Measurements from ENCODE around the gene GBP2.

Gene GBP2

DNA sequence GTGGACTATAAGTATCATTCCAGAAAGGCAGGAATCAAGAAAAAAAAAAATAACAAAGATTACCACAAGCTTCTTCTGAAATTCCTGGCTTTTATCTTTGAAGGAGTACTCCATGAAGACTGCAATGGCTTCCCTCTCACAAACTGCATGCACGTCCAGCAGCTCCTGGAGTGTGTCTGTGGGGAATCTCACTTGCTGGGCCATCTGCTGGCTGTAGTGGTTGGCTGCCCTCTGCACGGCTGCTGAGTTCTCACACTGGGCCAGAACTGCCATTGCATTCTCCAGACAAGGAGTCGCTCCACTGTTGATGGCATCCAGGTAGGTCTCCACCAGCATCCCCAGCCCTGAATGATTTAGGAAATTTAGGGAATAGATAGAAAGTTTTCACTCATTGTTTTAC lies 23.3 kb upstream of the GBP2 start:
- Histone ChIP-seq H3K4me3 (replicated peaks; ENCODE audit: low read depth, low read length) (no peak overlapping the region), H3K36me3 (ENCODE audit: control insufficient read depth, insufficient read depth, low read length) (no peaks in the 10 kb centered on the region)
- no peak for DNase-seq (ENCODE audit: extremely low read depth, insufficient read length)

DNA sequence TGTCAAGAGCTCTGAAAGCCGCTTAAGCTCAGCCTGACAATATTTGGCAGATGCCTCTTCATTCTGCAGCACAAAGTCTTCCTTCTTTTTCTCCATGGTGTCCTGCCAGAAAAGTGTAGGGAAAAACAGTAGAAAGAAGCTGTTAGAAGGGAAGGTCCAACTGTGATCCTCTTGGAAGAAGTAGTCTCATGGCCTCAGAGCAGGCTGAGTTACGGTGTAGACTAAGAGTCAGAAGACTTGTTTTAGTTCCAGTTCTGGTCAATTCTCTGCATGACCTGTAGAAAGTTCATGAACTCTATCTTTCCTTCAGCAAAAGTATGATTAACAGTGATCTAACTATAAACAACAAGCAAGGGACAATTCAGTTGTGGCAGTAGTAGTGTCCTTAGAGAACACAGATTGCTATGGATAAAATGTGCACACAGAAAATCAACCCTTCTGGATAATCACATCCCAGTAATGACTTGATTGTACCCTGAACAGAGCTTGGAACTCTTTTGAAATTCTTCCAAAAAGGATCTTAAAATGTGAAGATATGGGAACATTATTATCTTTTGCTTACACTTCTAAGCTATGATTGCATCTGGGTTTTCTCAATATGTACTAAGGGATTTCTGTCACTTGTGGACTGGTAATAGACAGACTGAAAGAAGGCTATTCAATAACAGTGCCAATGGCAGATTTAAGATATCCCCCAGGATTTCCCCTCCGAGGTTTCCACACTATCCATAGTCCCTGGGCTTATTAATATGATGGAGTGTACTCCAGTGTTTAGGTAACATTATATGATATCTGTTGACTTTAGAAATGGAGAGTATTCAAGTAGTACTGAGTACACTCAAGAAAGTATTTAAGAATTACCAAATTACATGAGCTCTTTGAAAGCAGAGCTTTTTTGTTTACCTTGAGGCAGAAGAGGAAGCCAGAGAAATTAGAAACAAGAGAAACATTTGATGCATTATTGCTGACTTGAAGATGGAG lies 22.1 kb upstream of the GBP2 start:
- Histone ChIP-seq H3K4me3 (replicated peaks; ENCODE audit: low read depth, low read length) (no peak overlapping the region), H3K36me3 (ENCODE audit: control insufficient read depth, insufficient read depth, low read length) (no peaks in the 10 kb centered on the region), H3K27me3 (replicated peaks; ENCODE audit: control insufficient read depth, insufficient read depth, low read length) (no peaks in the 10 kb centered on the region)
- DNase-seq (ENCODE audit: extremely low read depth, insufficient read length), result no peak
- TF ChIP-seq, protein P1, sequence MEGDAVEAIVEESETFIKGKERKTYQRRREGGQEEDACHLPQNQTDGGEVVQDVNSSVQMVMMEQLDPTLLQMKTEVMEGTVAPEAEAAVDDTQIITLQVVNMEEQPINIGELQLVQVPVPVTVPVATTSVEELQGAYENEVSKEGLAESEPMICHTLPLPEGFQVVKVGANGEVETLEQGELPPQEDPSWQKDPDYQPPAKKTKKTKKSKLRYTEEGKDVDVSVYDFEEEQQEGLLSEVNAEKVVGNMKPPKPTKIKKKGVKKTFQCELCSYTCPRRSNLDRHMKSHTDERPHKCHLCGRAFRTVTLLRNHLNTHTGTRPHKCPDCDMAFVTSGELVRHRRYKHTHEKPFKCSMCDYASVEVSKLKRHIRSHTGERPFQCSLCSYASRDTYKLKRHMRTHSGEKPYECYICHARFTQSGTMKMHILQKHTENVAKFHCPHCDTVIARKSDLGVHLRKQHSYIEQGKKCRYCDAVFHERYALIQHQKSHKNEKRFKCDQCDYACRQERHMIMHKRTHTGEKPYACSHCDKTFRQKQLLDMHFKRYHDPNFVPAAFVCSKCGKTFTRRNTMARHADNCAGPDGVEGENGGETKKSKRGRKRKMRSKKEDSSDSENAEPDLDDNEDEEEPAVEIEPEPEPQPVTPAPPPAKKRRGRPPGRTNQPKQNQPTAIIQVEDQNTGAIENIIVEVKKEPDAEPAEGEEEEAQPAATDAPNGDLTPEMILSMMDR (IDR thresholded peaks at IDR 0.05; ENCODE audit: insufficient read depth, low read length, poor library complexity, severe bottlenecking), result no peak

More for the DNA sequence above, 23.3 kb upstream of the GBP2 start:
- H3K27me3 ChIP-seq (replicated peaks; ENCODE audit: control insufficient read depth, insufficient read depth, low read length), result no peaks in the 10 kb centered on the region
- TF ChIP-seq, protein P1 (IDR thresholded peaks at IDR 0.05; ENCODE audit: insufficient read depth, low read length, poor library complexity, severe bottlenecking), result no peak

DNA sequence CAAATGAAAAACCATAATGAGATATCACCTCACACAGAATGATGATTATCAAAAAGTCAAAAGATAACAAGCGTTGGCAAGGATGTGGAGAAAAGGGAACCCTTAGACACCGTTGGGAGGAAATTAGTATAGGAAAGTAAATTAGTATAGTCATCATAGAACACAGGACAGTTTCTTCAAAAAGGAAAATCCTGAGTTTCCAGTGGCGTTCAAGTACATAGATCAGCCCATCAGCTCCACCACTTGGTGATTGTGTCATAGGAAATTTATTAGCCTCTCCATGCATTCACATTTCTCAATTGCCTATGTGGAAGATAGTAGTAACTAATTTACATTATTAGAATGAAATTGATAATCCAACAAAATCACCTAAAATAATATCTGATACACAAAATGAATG lies 20.8 kb upstream of the GBP2 start:
- no peaks in the 10 kb centered on the region for H3K27me3 ChIP-seq (replicated peaks; ENCODE audit: control insufficient read depth, insufficient read depth, low read length)
- no peak for DNase-seq (ENCODE audit: extremely low read depth, insufficient read length)
- H3K36me3 ChIP-seq (ENCODE audit: control insufficient read depth, insufficient read depth, low read length), result no peaks in the 10 kb centered on the region
- TF ChIP-seq, protein P1 (IDR thresholded peaks at IDR 0.05; ENCODE audit: insufficient read depth, low read length, poor library complexity, severe bottlenecking), result no peak
- no peak overlapping the region for H3K4me3 ChIP-seq (replicated peaks; ENCODE audit: low read depth, low read length)

DNA sequence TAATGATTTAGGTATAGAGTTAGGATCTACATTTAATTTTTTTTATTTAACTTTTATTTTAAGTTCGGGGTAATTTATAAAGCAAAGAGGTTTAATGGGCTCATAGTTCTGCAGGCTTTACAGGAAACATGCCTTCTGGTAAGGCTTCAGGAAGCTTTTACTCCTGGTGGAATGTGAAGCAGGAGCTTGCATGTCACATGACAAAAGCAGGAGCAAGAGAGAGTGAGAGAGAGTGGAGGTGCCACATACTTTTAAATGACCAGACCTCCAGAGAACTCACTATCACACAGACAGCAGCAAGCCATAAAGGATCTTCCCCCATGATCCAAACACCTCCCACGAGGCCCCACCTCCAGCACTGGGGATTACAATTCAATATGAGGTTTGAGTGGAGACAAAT lies 17.6 kb upstream of the GBP2 start:
- DNase-seq (ENCODE audit: extremely low read depth, insufficient read length), result no peak
- H3K4me3 ChIP-seq (replicated peaks; ENCODE audit: low read depth, low read length), result no peak overlapping the region
- H3K27me3 ChIP-seq (replicated peaks; ENCODE audit: control insufficient read depth, insufficient read depth, low read length), result no peaks in the 10 kb centered on the region
- no peaks in the 10 kb centered on the region for H3K36me3 ChIP-seq (ENCODE audit: control insufficient read depth, insufficient read depth, low read length)
- TF ChIP-seq, protein P1 (IDR thresholded peaks at IDR 0.05; ENCODE audit: insufficient read depth, low read length, poor library complexity, severe bottlenecking), result no peak

DNA sequence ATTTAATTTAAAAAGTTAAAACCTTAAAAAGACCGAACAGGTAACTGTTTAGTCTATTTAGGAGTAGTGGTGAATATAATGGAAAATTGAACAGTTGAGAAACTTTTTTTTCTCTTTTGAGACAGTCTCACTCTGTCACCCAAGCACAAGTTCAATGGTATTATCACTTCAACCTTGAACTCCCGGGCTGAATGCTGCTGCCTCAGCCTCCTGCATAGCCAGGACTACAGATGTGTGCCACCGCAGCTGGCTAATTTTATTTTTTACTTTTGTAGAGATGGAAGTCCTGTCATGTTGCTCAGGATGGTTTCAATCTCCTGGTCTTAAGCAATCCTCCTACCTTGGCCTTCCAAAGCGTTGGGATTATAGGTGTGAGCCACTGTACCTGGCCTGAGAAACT lies 16.2 kb upstream of the GBP2 start:
- Histone ChIP-seq H3K36me3 (ENCODE audit: control insufficient read depth, insufficient read depth, low read length) (no peaks in the 10 kb centered on the region), H3K4me3 (replicated peaks; ENCODE audit: low read depth, low read length) (no peak overlapping the region), H3K27me3 (replicated peaks; ENCODE audit: control insufficient read depth, insufficient read depth, low read length) (no peaks in the 10 kb centered on the region)
- TF ChIP-seq, protein P1 (IDR thresholded peaks at IDR 0.05; ENCODE audit: insufficient read depth, low read length, poor library complexity, severe bottlenecking), result no peak
- DNase-seq (ENCODE audit: extremely low read depth, insufficient read length), result no peak
